B cell (primary cell): Measurements from ENCODE around the gene ELL.

ENCODE experiments used
- CTCF ChIP-seq: fragments of 200-600 bp; IDR thresholded peaks from one replicate; pipeline ENCODE4 v1.8.0; 2022; ENCODE audit warnings: antibody characterized with exemption, mild to moderate bottlenecking
- EZH2 ChIP-seq: IDR thresholded peaks from 2 replicates; pipeline ENCODE4 v1.6.1; 2012; ENCODE audit warnings: borderline replicate concordance, low read depth, mild to moderate bottlenecking, moderate library complexity, low read length; ENCODE audit not compliant: insufficient read depth, poor library complexity, severe bottlenecking

GRCh38 chr19:18399008-18399407 is 122.9 kb downstream of the ELL start:
- TF ChIP-seq EZH2 (no peak), CTCF (no peak)
